ENCODE measurements around the gene TEDC2.

TEDC2 gene

GRCh38 chr16:2497116-2497630, 37.3 kb downstream of the TEDC2 start:
- ATAC-seq, result no peak

- ATAC-seq, result no peak
These were observed 38.0 kb downstream of the TEDC2 start for GRCh38 chr16:2497695-2498484.

- ATAC-seq, result no peak
These were observed 38.8 kb downstream of the TEDC2 start for GRCh38 chr16:2498531-2499253.

- no peak for ATAC-seq
These were observed 39.5 kb downstream of the TEDC2 start for GRCh38 chr16:2499454-2499853.

GRCh38 chr16:2499890-2500429, 40.1 kb downstream of the TEDC2 start:
- no peak for ATAC-seq

- no peak for ATAC-seq
These were observed 40.6 kb downstream of the TEDC2 start for GRCh38 chr16:2500430-2500917.

GRCh38 chr16:2500918-2501750, 41.2 kb downstream of the TEDC2 start:
- peak; percentile 92 to 98 for ATAC-seq

- no peak for ATAC-seq
These were observed 42.3 kb downstream of the TEDC2 start for GRCh38 chr16:2501946-2502895.

- no peak for ATAC-seq
These were observed 45.8 kb downstream of the TEDC2 start for GRCh38 chr16:2505695-2506094.

GRCh38 chr16:2507052-2507659, 47.2 kb downstream of the TEDC2 start:
- peak; percentile 39 to 43 for ATAC-seq

GRCh38 chr16:2507665-2508064, 47.8 kb downstream of the TEDC2 start:
- ATAC-seq, result no peak

- no peak for ATAC-seq
These were observed 49.0 kb downstream of the TEDC2 start for GRCh38 chr16:2508722-2509400.

- no peak for ATAC-seq
These were observed 51.4 kb downstream of the TEDC2 start for GRCh38 chr16:2511128-2511800.

GRCh38 chr16:2511996-2512734, 52.3 kb downstream of the TEDC2 start:
- ATAC-seq, result no peak

- no peak for ATAC-seq
These were observed 53.0 kb downstream of the TEDC2 start for GRCh38 chr16:2512735-2513404.

GRCh38 chr16:2513405-2514332, 53.8 kb downstream of the TEDC2 start, which contains the start of gene ATP6V0C:
Gene ATP6V0C (plus strand): TSS chr16:2513952. CDS start chr16:2514104, 152 bp downstream.
- ATAC-seq, result peak; percentile 86 to 89

Measured in activated CD4-positive, CD25-positive, alpha-beta regulatory T cell treated with anti-CD3 and anti-CD28 coated beads, Interleukin-2, amount 50 U/mL, for 24 hours (primary cell).